Astrocyte (in vitro differentiated cells and primary cell): Measurements from ENCODE around the gene RNASE13. TPM values are rescaled to one million over a fixed set of nuclear protein-coding genes. Genes with fewer than 3 reads are reported as not detected.

Experiments used
- DNase-seq: peaks from one replicate; pipeline ENCODE4 v3.0.0-alpha.2; 2010; ENCODE audit warnings: low read depth
- FAIRE-seq: peaks from 2 replicates; lab custom pipeline; 2011; peaks lifted over from hg19 to GRCh38; lab: Jason Lieb, UNC
- H2AFZ ChIP-seq: 2 replicates; pipeline ENCODE4 v1.6.0; 2012; ENCODE audit warnings: low read depth, low read length, inconsistent platforms
- H3K27ac ChIP-seq: 2 replicates; pipeline ENCODE4 v1.5.1; 2011; ENCODE audit warnings: low read depth, low read length, inconsistent platforms
- H3K27me3 ChIP-seq: 2 replicates; pipeline ENCODE4 v1.6.0; 2011; ENCODE audit warnings: low read length, inconsistent platforms; ENCODE audit not compliant: insufficient read depth
- H3K36me3 ChIP-seq: 2 replicates; pipeline ENCODE4 v1.5.1; 2011; ENCODE audit warnings: low read length, inconsistent platforms; ENCODE audit not compliant: insufficient read depth
- H3K4me1 ChIP-seq: 2 replicates; pipeline ENCODE4 v1.5.1; 2011; ENCODE audit warnings: low read length, inconsistent platforms; ENCODE audit not compliant: insufficient read depth
- H3K4me2 ChIP-seq: 2 replicates; pipeline ENCODE4 v1.6.0; 2012; ENCODE audit warnings: low read length, inconsistent platforms
- H3K4me3 ChIP-seq: 2 replicates; pipeline ENCODE4 v1.5.1; 2011; ENCODE audit warnings: low read depth, mild to moderate bottlenecking, low read length, inconsistent platforms; ENCODE audit not compliant: insufficient read depth
- H3K79me2 ChIP-seq: 2 replicates; pipeline ENCODE4 v1.6.0; 2012; ENCODE audit warnings: mild to moderate bottlenecking, low read length, inconsistent platforms; ENCODE audit not compliant: insufficient read depth
- H3K9ac ChIP-seq: 2 replicates; pipeline ENCODE4 v1.6.0; 2012; ENCODE audit warnings: mild to moderate bottlenecking, low read length, inconsistent platforms
- H3K9me3 ChIP-seq: 2 replicates; pipeline ENCODE4 v1.5.1; 2012; ENCODE audit warnings: low read depth, mild to moderate bottlenecking, low read length, inconsistent platforms; ENCODE audit not compliant: insufficient read depth
- H4K20me1 ChIP-seq: 2 replicates; pipeline ENCODE4 v1.6.0; 2012; ENCODE audit warnings: low read length, inconsistent platforms; ENCODE audit not compliant: insufficient read depth
- H3K27ac Mint-ChIP-seq: one replicate; pipeline ENCODE4 v1.8.0; 2021; ENCODE audit warnings: mild to moderate bottlenecking, mixed read lengths; ENCODE audit not compliant: unreplicated experiment
- H3K27me3 Mint-ChIP-seq: one replicate; pipeline ENCODE4 v1.8.0; 2021; ENCODE audit warnings: low read depth, mixed read lengths; ENCODE audit not compliant: unreplicated experiment
- H3K36me3 Mint-ChIP-seq: one replicate; pipeline ENCODE4 v1.8.0; 2021; ENCODE audit warnings: low read depth, mixed read lengths; ENCODE audit not compliant: unreplicated experiment
- H3K4me1 Mint-ChIP-seq: one replicate; pipeline ENCODE4 v1.8.0; 2021; ENCODE audit warnings: low read depth, mixed read lengths; ENCODE audit not compliant: unreplicated experiment
- H3K4me3 Mint-ChIP-seq: one replicate; pipeline ENCODE4 v1.8.0; 2021; ENCODE audit warnings: mild to moderate bottlenecking, moderate library complexity, mixed read lengths; ENCODE audit not compliant: unreplicated experiment
- H3K9me3 Mint-ChIP-seq: one replicate; pipeline ENCODE4 v1.8.0; 2021; ENCODE audit warnings: mild to moderate bottlenecking, mixed read lengths; ENCODE audit not compliant: unreplicated experiment
- EZH2 ChIP-seq: IDR thresholded peaks from 2 replicates; pipeline ENCODE4 v1.6.1; 2012; ENCODE audit warnings: mild to moderate bottlenecking, low read length, inconsistent platforms; ENCODE audit not compliant: insufficient read depth
- total RNA-seq: library from RNA; stranded (reverse); gene quantifications from 2 replicates; pipeline ENCODE4 v1.2.1, GENCODE V29; 2021
- TF ChIP-seq, protein P1 (sequence below): IDR thresholded peaks from 2 replicates; pipeline ENCODE4 v1.5.1; 2011; ENCODE audit warnings: low read depth, mild to moderate bottlenecking, inconsistent platforms, low read length, moderate library complexity; ENCODE audit not compliant: insufficient read depth

Gene RNASE13
- total RNA-seq, 1 donor from 2014 or later: not detected

- Mint-ChIP-seq H3K4me1 (peaks cover 33% of the 10 kb centered on the region), H3K36me3 (peaks cover 11% of the 10 kb centered on the region), H3K27ac (peak within 1 kb of the TSS; percentile 98), H3K4me3 (peak within 1 kb of the TSS; percentile 94), H3K27me3 (no peaks in the 10 kb centered on the region), H3K9me3 (no peaks in the 10 kb centered on the region)
- Histone ChIP-seq H3K36me3 (peaks cover 17% of the 10 kb centered on the region), H3K79me2 (peaks cover 37% of the 10 kb centered on the region), H4K20me1 (peaks cover 33% of the 10 kb centered on the region), H3K4me3 (peak within 1 kb of the TSS; percentile 81), H3K9ac (peak within 1 kb of the TSS; percentile 98), H3K27ac (peak within 1 kb of the TSS; percentile 97), H3K4me2 (peak within 1 kb of the TSS; percentile 99), H2AFZ (peak within 1 kb of the TSS; percentile 61), H3K9me3 (no peaks in the 10 kb centered on the region), H3K4me1 (peaks cover 32% of the 10 kb centered on the region), H3K27me3 (no peaks in the 10 kb centered on the region)
- DNase-seq (peak; percentile 27), FAIRE-seq (no peak)
- no peak for TF ChIP-seq EZH2
- TF ChIP-seq, protein P1, sequence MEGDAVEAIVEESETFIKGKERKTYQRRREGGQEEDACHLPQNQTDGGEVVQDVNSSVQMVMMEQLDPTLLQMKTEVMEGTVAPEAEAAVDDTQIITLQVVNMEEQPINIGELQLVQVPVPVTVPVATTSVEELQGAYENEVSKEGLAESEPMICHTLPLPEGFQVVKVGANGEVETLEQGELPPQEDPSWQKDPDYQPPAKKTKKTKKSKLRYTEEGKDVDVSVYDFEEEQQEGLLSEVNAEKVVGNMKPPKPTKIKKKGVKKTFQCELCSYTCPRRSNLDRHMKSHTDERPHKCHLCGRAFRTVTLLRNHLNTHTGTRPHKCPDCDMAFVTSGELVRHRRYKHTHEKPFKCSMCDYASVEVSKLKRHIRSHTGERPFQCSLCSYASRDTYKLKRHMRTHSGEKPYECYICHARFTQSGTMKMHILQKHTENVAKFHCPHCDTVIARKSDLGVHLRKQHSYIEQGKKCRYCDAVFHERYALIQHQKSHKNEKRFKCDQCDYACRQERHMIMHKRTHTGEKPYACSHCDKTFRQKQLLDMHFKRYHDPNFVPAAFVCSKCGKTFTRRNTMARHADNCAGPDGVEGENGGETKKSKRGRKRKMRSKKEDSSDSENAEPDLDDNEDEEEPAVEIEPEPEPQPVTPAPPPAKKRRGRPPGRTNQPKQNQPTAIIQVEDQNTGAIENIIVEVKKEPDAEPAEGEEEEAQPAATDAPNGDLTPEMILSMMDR: no peak
Observed at GRCh38 chr14:21070083-21070609, 35.5 kb upstream of the RNASE13 start, which contains the start of gene ARHGEF40. Gene ARHGEF40, plus strand, starts transcription at chr14:21070304. Its CDS starts 93 bp downstream, at chr14:21070397.

GRCh38 chr14:21069388-21070082 is 34.9 kb upstream of the RNASE13 start:
- Mint-ChIP-seq H3K36me3 (peaks cover 7% of the 10 kb centered on the region), H3K27me3 (no peaks in the 10 kb centered on the region), H3K4me3 (peak overlapping the region; percentile 90), H3K4me1 (peaks cover 34% of the 10 kb centered on the region), H3K9me3 (no peaks in the 10 kb centered on the region), H3K27ac (peak overlapping the region; percentile 87)
- Histone ChIP-seq H3K36me3 (peaks cover 17% of the 10 kb centered on the region), H3K9me3 (no peaks in the 10 kb centered on the region), H2AFZ (peak overlapping the region; percentile 61), H3K9ac (peak overlapping the region; percentile 98), H3K27me3 (no peaks in the 10 kb centered on the region), H3K27ac (peak overlapping the region; percentile 97), H4K20me1 (peaks cover 27% of the 10 kb centered on the region), H3K4me3 (peak overlapping the region; percentile 67), H3K79me2 (peaks cover 30% of the 10 kb centered on the region), H3K4me2 (peak overlapping the region; percentile 99), H3K4me1 (peaks cover 32% of the 10 kb centered on the region)
- no peak for FAIRE-seq
- TF ChIP-seq, protein P1: no peak
- TF ChIP-seq EZH2: no peak
- peak; percentile 23 for DNase-seq
